HG02642 (cell line): ENCODE data around the gene UPF3A.
"Not testable (repeated sequence)": the region's sequence is repeated elsewhere in the genome, so short reads cannot be mapped to it uniquely, and the experiment has no call there.

ENCODE experiments used
- ATAC-seq: cut with Tn5 transposase; IDR thresholded peaks from one replicate; pipeline ENCODE4 v1.9.1; 2021; ENCODE audit warnings: mild to moderate bottlenecking; ENCODE audit not compliant: unreplicated experiment, poor library complexity

UPF3A gene

GRCh38 chr13:114261328-114261965, 20.0 kb upstream of the UPF3A start:
- no peak for ATAC-seq

- no peak for ATAC-seq
Observed at GRCh38 chr13:114263578-114263977, 17.8 kb upstream of the UPF3A start.

GRCh38 chr13:114264313-114264712, 17.1 kb upstream of the UPF3A start:
- not testable (repeated sequence) for ATAC-seq

- ATAC-seq, result no peak
Observed at GRCh38 chr13:114264886-114265611, 16.4 kb upstream of the UPF3A start.

DNA sequence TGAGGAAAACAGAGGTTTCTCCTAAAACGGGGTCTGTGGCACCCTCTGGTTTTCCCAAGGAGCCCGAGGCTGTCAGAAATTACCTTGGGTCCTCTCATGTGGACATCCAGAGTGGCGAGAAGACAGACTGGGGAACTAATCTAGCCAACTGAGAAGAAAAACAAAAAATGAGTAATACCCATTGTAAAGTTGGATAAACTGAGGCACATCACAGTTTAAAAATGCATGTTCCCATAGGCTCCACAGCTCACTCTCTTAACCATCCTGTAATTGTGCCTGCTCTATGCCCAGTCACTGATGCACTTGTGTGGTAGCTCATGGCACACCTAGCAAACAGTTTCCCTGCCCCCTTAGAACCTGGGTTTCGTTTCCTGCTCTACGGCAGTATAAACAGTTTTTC, 15.2 kb upstream of the UPF3A start:
- ATAC-seq, result no peak

GRCh38 chr13:114268344-114269280, 12.8 kb upstream of the UPF3A start:
- no peak for ATAC-seq

- ATAC-seq, result no peak
Observed at GRCh38 chr13:114269281-114269770, 12.1 kb upstream of the UPF3A start.

GRCh38 chr13:114272977-114273376, 8.4 kb upstream of the UPF3A start:
- no peak for ATAC-seq

DNA sequence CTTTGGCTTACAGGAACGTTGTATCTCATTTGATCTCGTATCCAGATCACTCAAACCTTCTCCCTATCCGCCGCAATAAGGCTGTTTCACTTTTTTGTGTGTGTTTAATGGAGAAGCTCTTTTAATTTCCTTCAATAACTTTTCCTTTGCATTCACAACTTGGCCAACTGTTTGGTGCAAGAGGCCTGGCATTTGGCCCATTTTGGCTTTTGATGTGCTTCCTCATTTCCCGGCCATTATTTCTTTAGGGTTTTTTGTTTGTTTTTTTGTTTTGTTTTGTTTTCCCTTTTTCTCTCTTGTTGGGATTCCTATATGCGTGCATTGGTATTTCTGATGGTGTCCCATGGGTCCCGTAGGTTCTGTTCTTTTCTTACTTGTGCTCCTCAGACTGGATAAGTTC, 6.1 kb upstream of the UPF3A start:
- no peak for ATAC-seq

DNA sequence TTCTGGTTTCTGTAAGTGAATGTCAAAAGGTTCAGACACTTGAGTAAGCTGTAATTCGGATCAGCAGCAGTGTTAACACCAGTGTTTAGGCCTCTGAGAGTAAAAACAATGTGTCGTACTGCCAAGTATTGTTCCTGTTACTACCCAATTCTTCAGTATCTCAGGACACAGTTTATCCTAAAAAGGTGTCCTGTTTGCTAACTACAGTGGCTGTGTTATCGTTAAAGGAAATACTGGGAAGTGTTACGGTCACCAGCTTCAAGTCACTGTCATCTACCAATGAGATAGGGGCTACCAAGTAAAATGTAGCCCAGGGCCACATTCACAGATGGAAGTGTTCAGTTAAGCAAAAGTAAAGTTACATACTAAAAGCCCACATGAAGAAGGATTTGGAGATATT, 2.3 kb upstream of the UPF3A start:
- no peak for ATAC-seq

DNA sequence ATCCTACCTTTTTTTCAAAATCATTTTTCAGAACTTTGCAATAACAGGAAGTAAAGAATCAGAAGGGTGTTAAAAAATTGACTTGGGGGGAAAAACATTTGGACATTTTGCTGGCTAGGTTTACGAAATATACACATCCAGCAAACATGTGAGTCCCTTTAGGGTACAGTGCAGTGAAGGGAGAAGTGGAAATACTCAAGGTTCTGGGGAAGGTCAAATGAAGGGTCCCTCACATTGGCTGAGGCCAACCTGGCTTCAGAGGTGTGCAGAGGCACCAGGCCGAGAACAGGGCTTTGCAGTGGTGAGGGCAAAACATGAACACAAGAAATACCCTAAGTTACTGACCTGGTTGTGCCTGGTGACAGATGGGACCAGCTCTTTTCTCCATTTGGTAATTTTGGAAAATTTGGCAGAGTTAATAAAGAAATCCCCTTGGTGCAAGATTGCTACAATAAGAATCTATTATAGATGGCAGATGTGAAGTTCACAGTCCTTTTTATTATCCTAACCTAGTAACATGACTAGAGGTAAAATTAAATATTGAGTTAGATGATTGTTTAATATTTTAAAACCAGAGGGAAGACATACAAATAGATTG, 1.5 kb upstream of the UPF3A start:
- no peak for ATAC-seq

DNA sequence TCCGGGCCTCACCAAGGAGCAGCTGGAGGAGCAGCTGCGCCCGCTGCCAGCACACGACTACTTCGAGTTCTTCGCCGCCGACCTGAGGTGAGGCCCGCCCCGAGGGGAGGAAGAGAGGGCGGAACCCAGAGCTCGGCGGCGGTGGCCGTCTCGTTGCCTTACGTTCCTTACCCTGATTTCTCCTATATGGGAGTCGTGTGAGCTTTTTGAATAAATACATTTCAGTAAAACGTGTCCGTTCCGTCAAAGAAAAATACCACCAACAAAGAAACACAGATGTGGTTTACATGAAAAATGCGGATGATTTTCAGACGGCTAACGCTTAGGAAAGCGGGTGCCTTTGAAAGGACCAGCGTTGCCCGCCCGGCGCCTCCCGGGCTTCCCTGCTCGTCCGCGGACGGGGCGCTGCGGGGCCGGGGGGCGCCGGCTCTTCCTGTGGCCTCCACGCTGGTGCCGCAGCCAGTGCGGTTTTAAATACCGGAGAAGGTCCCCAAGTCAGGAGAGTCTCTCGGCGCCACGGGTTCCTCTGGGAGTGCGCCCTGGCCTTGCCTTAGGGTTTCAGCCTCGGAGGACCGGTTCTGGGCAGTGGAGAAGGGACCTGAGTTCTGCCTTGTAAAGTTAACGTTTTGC, 755 bp downstream of the UPF3A start:
- peak; percentile 59 for ATAC-seq

GRCh38 chr13:114283576-114283975, 2.2 kb downstream of the UPF3A start:
- ATAC-seq, result no peak

- no peak for ATAC-seq
Observed at GRCh38 chr13:114284680-114285079, 3.3 kb downstream of the UPF3A start.

GRCh38 chr13:114285166-114285808, 3.9 kb downstream of the UPF3A start:
- no peak for ATAC-seq

GRCh38 chr13:114286808-114287207, 5.4 kb downstream of the UPF3A start:
- no peak for ATAC-seq

GRCh38 chr13:114288157-114288591, 6.8 kb downstream of the UPF3A start:
- no peak for ATAC-seq

- no peak for ATAC-seq
Observed at GRCh38 chr13:114296448-114296847, 15.0 kb downstream of the UPF3A start.

- no peak for ATAC-seq
Observed at GRCh38 chr13:114296902-114297301, 15.5 kb downstream of the UPF3A start.
